Esophagus squamous epithelium (tissue), 4 donors: Measurements from ENCODE around the gene GLMP.

Experiments
- CTCF ChIP-seq, 6 experiments: fragments of 450-650 bp in 4 of 6; fragments of 200-600 bp in 2 of 6; sonication (generic) in 2 of 6; IDR thresholded peaks; one replicate each; pipeline ENCODE4 v1.5.1; 2016 to 2019; ENCODE audit warnings: antibody characterized with exemption in 6 of 6, mild to moderate bottlenecking in 4 of 6, moderate library complexity in 4 of 6
- POLR2A ChIP-seq, 4 donors: fragments of 450-650 bp; IDR thresholded peaks; one replicate each; pipeline ENCODE4 v1.6.1; 2017; ENCODE audit warnings: antibody characterized with exemption in 4 of 4, mild to moderate bottlenecking in 4 of 4, moderate library complexity in 3 of 4

DNA sequence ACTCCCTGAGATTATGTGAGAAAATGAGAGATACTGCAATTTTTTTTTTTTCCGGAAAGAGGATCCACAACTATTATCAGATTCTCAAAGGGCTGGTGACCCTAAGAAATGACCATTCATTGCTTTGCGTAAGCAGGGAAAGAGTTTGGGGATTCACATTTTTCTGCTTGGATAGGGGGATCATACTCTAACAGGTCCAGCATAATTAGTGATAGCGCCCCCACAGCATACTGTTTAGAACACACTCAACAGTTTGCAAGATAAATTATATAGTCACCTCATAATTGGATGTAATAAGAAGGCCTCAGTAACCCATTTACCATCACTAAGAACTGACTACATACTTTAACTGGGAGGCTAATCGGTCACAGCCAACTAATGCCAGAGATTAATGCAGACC, 40.8 kb upstream of the GLMP start:
- no peak for TF ChIP-seq POLR2A (IDR thresholded peaks at IDR 0.05)
- peak in 2 of 6 experiments; percentile 2 to 26 for TF ChIP-seq CTCF (IDR thresholded peaks at IDR 0.05)
